Vagina (tissue), 2 donors: ENCODE data around the gene UNC13B.

ENCODE experiments used
- POLR2A ChIP-seq, 2 donors: fragments of 450-650 bp; IDR thresholded peaks; one replicate each; pipeline ENCODE4 v1.6.1; 2017; ENCODE audit warnings: antibody characterized with exemption in 2 of 2, mild to moderate bottlenecking in 2 of 2, moderate library complexity in 2 of 2
- POLR2AphosphoS5 ChIP-seq, 2 donors: sonication (generic); formaldehyde crosslinking; IDR thresholded peaks; one replicate each; pipeline ENCODE4 v1.9.0; 2017; ENCODE audit warnings: antibody characterized with exemption in 2 of 2, mild to moderate bottlenecking in 2 of 2, low read depth in 1 of 2; ENCODE audit not compliant: insufficient read depth in 1 of 2
- TF ChIP-seq, protein P1 (sequence below), 3 experiments: fragments of 450-650 bp in 2 of 3; fragments of 200-600 bp in 1 of 3; sonication (generic) in 1 of 3; IDR thresholded peaks; one replicate each; pipeline ENCODE4 v1.5.1; 2017 to 2019; ENCODE audit warnings: antibody characterized with exemption in 3 of 3, mild to moderate bottlenecking in 2 of 3, moderate library complexity in 2 of 3

DNA sequence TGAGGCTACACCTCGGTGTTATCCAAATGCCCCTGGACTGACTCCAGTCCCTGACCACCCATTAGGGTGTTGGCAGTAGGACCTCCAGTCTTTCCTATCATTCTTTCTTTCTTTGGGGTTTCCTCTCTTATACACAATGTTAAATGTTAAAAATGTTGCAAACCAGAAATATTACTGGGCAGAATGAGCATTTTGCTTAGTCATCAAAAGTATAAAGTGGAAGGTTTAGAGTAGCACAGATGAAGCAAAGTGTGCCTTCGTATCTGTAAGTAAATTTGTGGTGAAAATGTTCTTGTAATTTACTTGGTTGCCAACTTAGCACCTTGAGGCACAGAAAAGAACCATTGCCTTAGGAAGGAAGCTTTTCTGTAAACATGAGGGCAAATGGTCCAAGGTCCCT, 21.7 kb upstream of the UNC13B start:
- TF ChIP-seq, protein P1, sequence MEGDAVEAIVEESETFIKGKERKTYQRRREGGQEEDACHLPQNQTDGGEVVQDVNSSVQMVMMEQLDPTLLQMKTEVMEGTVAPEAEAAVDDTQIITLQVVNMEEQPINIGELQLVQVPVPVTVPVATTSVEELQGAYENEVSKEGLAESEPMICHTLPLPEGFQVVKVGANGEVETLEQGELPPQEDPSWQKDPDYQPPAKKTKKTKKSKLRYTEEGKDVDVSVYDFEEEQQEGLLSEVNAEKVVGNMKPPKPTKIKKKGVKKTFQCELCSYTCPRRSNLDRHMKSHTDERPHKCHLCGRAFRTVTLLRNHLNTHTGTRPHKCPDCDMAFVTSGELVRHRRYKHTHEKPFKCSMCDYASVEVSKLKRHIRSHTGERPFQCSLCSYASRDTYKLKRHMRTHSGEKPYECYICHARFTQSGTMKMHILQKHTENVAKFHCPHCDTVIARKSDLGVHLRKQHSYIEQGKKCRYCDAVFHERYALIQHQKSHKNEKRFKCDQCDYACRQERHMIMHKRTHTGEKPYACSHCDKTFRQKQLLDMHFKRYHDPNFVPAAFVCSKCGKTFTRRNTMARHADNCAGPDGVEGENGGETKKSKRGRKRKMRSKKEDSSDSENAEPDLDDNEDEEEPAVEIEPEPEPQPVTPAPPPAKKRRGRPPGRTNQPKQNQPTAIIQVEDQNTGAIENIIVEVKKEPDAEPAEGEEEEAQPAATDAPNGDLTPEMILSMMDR (IDR thresholded peaks at IDR 0.05), result no peak
- TF ChIP-seq POLR2A (IDR thresholded peaks at IDR 0.05) (no peak), POLR2AphosphoS5 (IDR thresholded peaks at IDR 0.05; ENCODE audit: insufficient read depth in 1 of 2, low read depth in 1 of 2) (no peak)
